HepG2 (cell line): ENCODE measurements around the gene CX3CR1. TPM values are rescaled to one million over a fixed set of nuclear protein-coding genes. Genes with fewer than 3 reads are reported as not detected.

ENCODE experiments used
- GZF1 ChIP-seq: sonication (generic); formaldehyde crosslinking; IDR thresholded peaks from 2 replicates; pipeline ENCODE4 v1.5.1; 2020; ENCODE audit warnings: mild to moderate bottlenecking, missing genetic modification reagents
- ISL2 ChIP-seq: sonication (generic); formaldehyde crosslinking; IDR thresholded peaks from 2 replicates; pipeline ENCODE4 v1.5.0; 2020; ENCODE audit warnings: missing genetic modification reagents
- KAT8 ChIP-seq: IDR thresholded peaks from 2 replicates; pipeline ENCODE4 v1.6.1; 2016; ENCODE audit warnings: missing genetic modification reagents, missing compliant biosample characterization
- SMARCE1 ChIP-seq: fragments of 450-650 bp; IDR thresholded peaks from 2 replicates; pipeline ENCODE4 v1.6.1; 2017; ENCODE audit warnings: borderline replicate concordance
- SRSF9 ChIP-seq: fragments of 200-400 bp; formaldehyde crosslinking; IDR thresholded peaks from 2 replicates; pipeline ENCODE4 v1.6.1; 2018; ENCODE audit warnings: borderline replicate concordance, mild to moderate bottlenecking, low read depth, low read length; ENCODE audit not compliant: insufficient read depth, poor library complexity, severe bottlenecking
- ZNF354B ChIP-seq: sonication (generic); formaldehyde crosslinking; IDR thresholded peaks from 2 replicates; pipeline ENCODE4 v1.8.0; 2022; ENCODE audit warnings: mild to moderate bottlenecking, missing genetic modification reagents
- ZNF850 ChIP-seq: sonication (generic); formaldehyde crosslinking; conservative IDR thresholded peaks from 2 replicates; pipeline ENCODE4 v1.9.0; 2021; ENCODE audit warnings: mild to moderate bottlenecking, missing genetic modification reagents
- polyA plus RNA-seq, 8 experiments: library from polyadenylated mRNA; depleted of rRNA in 3 of 8; stranded (reverse) in 7 of 8; unstranded in 1 of 8; fragments of >200 nt; fragmentation: Illumina TruSeq in 4 of 8; extraction: Trizol in 4 of 8; gene quantifications; 2 replicates each; pipeline versions ENCODE4 v1.2.1 to v1.2.3, GENCODE V29; 2011 to 2016; ENCODE audit warnings: low read depth in 4 of 8, missing spikeins in 1 of 8, mixed read lengths in 1 of 8; ENCODE audit not compliant: insufficient read depth in 1 of 8
- total RNA-seq, 5 experiments: library from RNA; depleted of rRNA; stranded (reverse); fragments of >200 nt; fragmentation: Illumina TruSeq; extraction: Trizol; gene quantifications; 2 replicates each; pipeline ENCODE4 v1.2.3, GENCODE V29; 2016; ENCODE audit warnings: low read depth in 1 of 5
- TF ChIP-seq, protein P1 (sequence below): sonication (generic); formaldehyde crosslinking; IDR thresholded peaks from 2 replicates; pipeline ENCODE4 v1.5.0; 2020; ENCODE audit warnings: missing genetic modification reagents
- TF ChIP-seq, protein P2 (sequence below): sonication (generic); formaldehyde crosslinking; IDR thresholded peaks from 2 replicates; pipeline ENCODE4 v1.4.0; 2020; ENCODE audit warnings: mild to moderate bottlenecking, missing genetic modification reagents, borderline replicate concordance
- TF ChIP-seq, protein P3 (sequence below): sonication (generic); formaldehyde crosslinking; IDR thresholded peaks from 2 replicates; pipeline ENCODE4 v1.8.0; 2022; ENCODE audit warnings: mild to moderate bottlenecking, missing genetic modification reagents, moderate library complexity
- TF ChIP-seq, protein P4 (sequence below): sonication (generic); formaldehyde crosslinking; IDR thresholded peaks from 2 replicates; pipeline ENCODE4 v1.5.1; 2020; ENCODE audit warnings: missing genetic modification reagents, mild to moderate bottlenecking, borderline replicate concordance
- TF ChIP-seq, protein P5 (sequence below): IDR thresholded peaks from 2 replicates; pipeline ENCODE4 v1.6.1; 2016; ENCODE audit warnings: mild to moderate bottlenecking, missing biosample characterization, missing genetic modification reagents
- TF ChIP-seq, protein P6 (sequence below): sonication (generic); formaldehyde crosslinking; IDR thresholded peaks from 2 replicates; pipeline ENCODE4 v1.8.0; 2022; ENCODE audit warnings: mild to moderate bottlenecking, missing genetic modification reagents
- TF ChIP-seq, protein P7 (sequence below): sonication (generic); formaldehyde crosslinking; IDR thresholded peaks from 2 replicates; pipeline ENCODE4 v1.4.0; 2020; ENCODE audit warnings: missing genetic modification reagents

Gene CX3CR1
- total and polyA plus RNA-seq, 2 of the 13 experiments (the other 11 are each of a cell fraction or from before 2014, with no cell fraction given), result not detected

DNA sequence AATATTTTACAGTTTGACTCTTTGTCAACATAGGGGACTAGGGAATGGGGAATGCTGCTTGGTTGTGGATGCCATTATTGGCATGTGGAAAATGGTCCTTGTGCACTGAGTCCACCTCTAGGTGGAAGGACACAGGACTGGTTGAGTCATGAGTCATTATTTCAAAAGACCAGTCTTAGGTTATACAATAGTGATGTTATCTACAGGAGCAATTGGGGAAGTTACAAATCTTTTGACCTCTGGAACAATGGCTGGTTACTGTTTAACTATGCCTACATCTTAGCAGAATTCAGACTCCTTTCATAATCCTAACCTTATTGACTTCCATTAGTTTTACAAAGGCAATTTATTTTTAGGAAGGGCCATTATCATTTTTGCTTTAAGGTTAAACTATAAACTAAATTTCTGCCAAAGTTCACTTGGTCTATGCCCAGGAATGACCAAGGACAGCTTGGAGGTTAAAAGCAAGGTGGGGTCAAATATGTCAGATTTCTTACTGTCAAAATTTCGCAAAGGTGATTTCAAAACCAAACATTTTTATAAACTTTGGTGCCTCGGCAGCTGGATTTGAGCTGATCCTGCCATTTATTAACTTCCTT lies 37.8 kb upstream of the CX3CR1 start (continued):
- TF ChIP-seq, protein P1, sequence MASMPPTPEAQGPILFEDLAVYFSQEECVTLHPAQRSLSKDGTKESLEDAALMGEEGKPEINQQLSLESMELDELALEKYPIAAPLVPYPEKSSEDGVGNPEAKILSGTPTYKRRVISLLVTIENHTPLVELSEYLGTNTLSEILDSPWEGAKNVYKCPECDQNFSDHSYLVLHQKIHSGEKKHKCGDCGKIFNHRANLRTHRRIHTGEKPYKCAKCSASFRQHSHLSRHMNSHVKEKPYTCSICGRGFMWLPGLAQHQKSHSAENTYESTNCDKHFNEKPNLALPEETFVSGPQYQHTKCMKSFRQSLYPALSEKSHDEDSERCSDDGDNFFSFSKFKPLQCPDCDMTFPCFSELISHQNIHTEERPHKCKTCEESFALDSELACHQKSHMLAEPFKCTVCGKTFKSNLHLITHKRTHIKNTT (CRISPR knock-in tag), result no peak
- TF ChIP-seq ZNF850 (CRISPR knock-in tag), result no peak
- TF ChIP-seq, protein P2, sequence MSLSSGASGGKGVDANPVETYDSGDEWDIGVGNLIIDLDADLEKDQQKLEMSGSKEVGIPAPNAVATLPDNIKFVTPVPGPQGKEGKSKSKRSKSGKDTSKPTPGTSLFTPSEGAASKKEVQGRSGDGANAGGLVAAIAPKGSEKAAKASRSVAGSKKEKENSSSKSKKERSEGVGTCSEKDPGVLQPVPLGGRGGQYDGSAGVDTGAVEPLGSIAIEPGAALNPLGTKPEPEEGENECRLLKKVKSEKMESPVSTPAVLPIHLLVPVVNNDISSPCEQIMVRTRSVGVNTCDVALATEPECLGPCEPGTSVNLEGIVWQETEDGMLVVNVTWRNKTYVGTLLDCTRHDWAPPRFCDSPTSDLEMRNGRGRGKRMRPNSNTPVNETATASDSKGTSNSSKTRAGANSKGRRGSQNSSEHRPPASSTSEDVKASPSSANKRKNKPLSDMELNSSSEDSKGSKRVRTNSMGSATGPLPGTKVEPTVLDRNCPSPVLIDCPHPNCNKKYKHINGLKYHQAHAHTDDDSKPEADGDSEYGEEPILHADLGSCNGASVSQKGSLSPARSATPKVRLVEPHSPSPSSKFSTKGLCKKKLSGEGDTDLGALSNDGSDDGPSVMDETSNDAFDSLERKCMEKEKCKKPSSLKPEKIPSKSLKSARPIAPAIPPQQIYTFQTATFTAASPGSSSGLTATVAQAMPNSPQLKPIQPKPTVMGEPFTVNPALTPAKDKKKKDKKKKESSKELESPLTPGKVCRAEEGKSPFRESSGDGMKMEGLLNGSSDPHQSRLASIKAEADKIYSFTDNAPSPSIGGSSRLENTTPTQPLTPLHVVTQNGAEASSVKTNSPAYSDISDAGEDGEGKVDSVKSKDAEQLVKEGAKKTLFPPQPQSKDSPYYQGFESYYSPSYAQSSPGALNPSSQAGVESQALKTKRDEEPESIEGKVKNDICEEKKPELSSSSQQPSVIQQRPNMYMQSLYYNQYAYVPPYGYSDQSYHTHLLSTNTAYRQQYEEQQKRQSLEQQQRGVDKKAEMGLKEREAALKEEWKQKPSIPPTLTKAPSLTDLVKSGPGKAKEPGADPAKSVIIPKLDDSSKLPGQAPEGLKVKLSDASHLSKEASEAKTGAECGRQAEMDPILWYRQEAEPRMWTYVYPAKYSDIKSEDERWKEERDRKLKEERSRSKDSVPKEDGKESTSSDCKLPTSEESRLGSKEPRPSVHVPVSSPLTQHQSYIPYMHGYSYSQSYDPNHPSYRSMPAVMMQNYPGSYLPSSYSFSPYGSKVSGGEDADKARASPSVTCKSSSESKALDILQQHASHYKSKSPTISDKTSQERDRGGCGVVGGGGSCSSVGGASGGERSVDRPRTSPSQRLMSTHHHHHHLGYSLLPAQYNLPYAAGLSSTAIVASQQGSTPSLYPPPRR (CRISPR knock-in tag), result peak; percentile 74; the same call in 1 of the 2 replicates
- TF ChIP-seq SMARCE1, result no peak
- TF ChIP-seq, protein P3, sequence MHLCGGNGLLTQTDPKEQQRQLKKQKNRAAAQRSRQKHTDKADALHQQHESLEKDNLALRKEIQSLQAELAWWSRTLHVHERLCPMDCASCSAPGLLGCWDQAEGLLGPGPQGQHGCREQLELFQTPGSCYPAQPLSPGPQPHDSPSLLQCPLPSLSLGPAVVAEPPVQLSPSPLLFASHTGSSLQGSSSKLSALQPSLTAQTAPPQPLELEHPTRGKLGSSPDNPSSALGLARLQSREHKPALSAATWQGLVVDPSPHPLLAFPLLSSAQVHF (CRISPR knock-in tag), result no peak
- TF ChIP-seq KAT8 (CRISPR knock-in tag), result peak; percentile 74
- TF ChIP-seq, protein P4, sequence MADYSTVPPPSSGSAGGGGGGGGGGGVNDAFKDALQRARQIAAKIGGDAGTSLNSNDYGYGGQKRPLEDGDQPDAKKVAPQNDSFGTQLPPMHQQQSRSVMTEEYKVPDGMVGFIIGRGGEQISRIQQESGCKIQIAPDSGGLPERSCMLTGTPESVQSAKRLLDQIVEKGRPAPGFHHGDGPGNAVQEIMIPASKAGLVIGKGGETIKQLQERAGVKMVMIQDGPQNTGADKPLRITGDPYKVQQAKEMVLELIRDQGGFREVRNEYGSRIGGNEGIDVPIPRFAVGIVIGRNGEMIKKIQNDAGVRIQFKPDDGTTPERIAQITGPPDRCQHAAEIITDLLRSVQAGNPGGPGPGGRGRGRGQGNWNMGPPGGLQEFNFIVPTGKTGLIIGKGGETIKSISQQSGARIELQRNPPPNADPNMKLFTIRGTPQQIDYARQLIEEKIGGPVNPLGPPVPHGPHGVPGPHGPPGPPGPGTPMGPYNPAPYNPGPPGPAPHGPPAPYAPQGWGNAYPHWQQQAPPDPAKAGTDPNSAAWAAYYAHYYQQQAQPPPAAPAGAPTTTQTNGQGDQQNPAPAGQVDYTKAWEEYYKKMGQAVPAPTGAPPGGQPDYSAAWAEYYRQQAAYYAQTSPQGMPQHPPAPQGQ, result no peak
- TF ChIP-seq, protein P5, sequence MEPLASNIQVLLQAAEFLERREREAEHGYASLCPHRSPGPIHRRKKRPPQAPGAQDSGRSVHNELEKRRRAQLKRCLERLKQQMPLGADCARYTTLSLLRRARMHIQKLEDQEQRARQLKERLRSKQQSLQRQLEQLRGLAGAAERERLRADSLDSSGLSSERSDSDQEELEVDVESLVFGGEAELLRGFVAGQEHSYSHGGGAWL (CRISPR knock-in tag), result no peak
- TF ChIP-seq, protein P6, sequence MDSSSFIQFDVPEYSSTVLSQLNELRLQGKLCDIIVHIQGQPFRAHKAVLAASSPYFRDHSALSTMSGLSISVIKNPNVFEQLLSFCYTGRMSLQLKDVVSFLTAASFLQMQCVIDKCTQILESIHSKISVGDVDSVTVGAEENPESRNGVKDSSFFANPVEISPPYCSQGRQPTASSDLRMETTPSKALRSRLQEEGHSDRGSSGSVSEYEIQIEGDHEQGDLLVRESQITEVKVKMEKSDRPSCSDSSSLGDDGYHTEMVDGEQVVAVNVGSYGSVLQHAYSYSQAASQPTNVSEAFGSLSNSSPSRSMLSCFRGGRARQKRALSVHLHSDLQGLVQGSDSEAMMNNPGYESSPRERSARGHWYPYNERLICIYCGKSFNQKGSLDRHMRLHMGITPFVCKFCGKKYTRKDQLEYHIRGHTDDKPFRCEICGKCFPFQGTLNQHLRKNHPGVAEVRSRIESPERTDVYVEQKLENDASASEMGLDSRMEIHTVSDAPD (CRISPR knock-in tag), result no peak
- TF ChIP-seq GZF1 (CRISPR knock-in tag), result no peak
- TF ChIP-seq SRSF9, result no peak
- TF ChIP-seq ZNF354B (CRISPR knock-in tag), result no peak
- TF ChIP-seq ISL2, result peak; percentile 87
- TF ChIP-seq, protein P7, sequence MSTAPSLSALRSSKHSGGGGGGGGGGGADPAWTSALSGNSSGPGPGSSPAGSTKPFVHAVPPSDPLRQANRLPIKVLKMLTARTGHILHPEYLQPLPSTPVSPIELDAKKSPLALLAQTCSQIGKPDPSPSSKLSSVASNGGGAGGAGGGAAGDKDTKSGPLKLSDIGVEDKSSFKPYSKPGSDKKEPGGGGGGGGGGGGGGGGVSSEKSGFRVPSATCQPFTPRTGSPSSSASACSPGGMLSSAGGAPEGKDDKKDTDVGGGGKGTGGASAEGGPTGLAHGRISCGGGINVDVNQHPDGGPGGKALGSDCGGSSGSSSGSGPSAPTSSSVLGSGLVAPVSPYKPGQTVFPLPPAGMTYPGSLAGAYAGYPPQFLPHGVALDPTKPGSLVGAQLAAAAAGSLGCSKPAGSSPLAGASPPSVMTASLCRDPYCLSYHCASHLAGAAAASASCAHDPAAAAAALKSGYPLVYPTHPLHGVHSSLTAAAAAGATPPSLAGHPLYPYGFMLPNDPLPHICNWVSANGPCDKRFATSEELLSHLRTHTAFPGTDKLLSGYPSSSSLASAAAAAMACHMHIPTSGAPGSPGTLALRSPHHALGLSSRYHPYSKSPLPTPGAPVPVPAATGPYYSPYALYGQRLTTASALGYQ (CRISPR knock-in tag), result peak; percentile 88
